Activated CD8-positive, alpha-beta T cell treated with anti-CD3 and anti-CD28 coated beads, Interleukin-2, amount 10 ng/mL, durations not matched to agents 7 days and 5 days (primary cell): ENCODE results near the gene GBF1. TPM values are rescaled to one million over a fixed set of nuclear protein-coding genes. Genes with fewer than 3 reads are reported as not detected.

ENCODE experiments used
- ATAC-seq: fragments of 150-1000 bp; cut with Tn5 transposase; one replicate; pipeline ENCODE4 v1.10.0; 2021; ENCODE audit warnings: moderate library complexity
- CTCF ChIA-PET: fragments of 350-600 bp; sonication (Branson Sonifier 250); formaldehyde crosslinking; loops from one replicate; lab custom pipeline; 2021; ENCODE audit warnings: antibody characterized with exemption; lab: Charles Lee
- POLR2A ChIA-PET: fragments of 350-600 bp; sonication (Branson Sonifier 250); formaldehyde crosslinking; loops from one replicate; lab custom pipeline; 2021; ENCODE audit warnings: antibody characterized with exemption; lab: Charles Lee
- DNase-seq: peaks from one replicate; pipeline ENCODE4 v3.0.0-alpha.2; 2020
- H3K27ac Mint-ChIP-seq: one replicate; pipeline ENCODE4 v1.8.0; 2021; ENCODE audit warnings: mild to moderate bottlenecking, mixed read lengths
- H3K27me3 Mint-ChIP-seq: one replicate; pipeline ENCODE4 v1.8.0; 2021; ENCODE audit warnings: low read depth, mixed read lengths
- H3K36me3 Mint-ChIP-seq: one replicate; pipeline ENCODE4 v1.8.0; 2021; ENCODE audit warnings: low read depth, mixed read lengths
- H3K4me1 Mint-ChIP-seq: one replicate; pipeline ENCODE4 v1.8.0; 2021; ENCODE audit warnings: low read depth, mixed read lengths
- H3K4me3 Mint-ChIP-seq: one replicate; pipeline ENCODE4 v1.8.0; 2021; ENCODE audit warnings: mild to moderate bottlenecking, mixed read lengths
- H3K9me3 Mint-ChIP-seq: one replicate; pipeline ENCODE4 v1.8.0; 2022; ENCODE audit warnings: mixed read lengths; ENCODE audit not compliant: insufficient read depth
- total RNA-seq, 2 experiments: library from RNA; stranded (reverse); gene quantifications; one replicate each; pipeline ENCODE4 v1.2.3, GENCODE V29; 2021

Gene GBF1
- total RNA-seq, 2 experiments from 2014 or later: 39.8 to 42.9 TPM

DNA sequence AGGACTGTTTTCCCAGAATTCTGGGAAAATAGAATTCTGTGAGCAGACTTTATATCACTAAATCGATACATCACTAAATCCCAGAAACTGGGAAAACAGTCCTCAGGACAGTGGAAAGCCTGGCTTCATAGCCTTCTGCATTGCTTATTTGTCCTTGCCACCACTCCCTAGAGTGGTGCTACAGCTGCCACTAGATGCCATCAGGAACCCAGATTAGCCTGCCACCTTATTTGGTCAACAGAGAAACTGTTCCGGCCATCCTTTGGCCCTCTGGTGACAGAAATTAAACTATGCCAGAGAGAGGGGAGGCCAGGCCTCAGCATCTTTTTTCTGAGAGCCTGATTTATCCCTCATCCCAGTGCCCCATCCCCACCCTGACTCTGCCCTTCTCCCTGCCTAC, 130.5 kb downstream of the GBF1 start:
- POLR2A ChIA-PET: interaction anchor here (0.8 to 1.3 kb wide), 2 partner anchors 12 to 18 kb away, joined by 3 to 4 read pairs; no protein-coding TSS in a partner anchor
- H3K4me1 Mint-ChIP-seq: no peaks in the 10 kb centered on the region
- CTCF ChIA-PET: interaction anchor here (1.4 to 5.2 kb wide), 3 partner anchors 19 to 206 kb away, joined by 3 to 27 read pairs (median 5); no protein-coding TSS in a partner anchor
- no peak for DNase-seq
- H3K4me3 Mint-ChIP-seq: no peak overlapping the region
- peaks cover 61% of the 10 kb centered on the region for H3K36me3 Mint-ChIP-seq
- H3K27ac Mint-ChIP-seq: no peak overlapping the region
- no peak for ATAC-seq
- no peaks in the 10 kb centered on the region for H3K9me3 Mint-ChIP-seq
- H3K27me3 Mint-ChIP-seq: no peaks in the 10 kb centered on the region

DNA sequence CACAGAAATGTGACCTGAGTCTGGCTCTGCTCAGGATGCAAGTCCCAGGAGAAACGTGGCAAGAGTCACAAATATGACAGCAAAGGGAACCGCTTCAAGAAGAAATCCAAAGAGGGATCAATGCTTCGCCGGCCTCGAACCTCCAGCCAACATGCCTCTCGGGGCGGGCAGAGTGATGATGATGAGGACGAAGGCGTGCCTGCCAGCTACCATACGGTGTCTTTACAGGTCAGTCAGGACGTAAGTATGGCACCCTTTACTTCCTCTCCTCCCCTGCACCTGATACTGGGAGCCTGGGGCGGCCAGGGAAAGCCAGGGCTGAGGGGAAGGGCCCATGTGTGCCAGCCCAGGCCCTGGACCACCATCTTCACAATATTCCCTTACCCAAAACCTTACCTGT, 131.6 kb downstream of the GBF1 start:
- ChIA-PET POLR2A (no interaction called here), CTCF (no interaction called here)
- no peak overlapping the region for H3K4me3 Mint-ChIP-seq
- no peak for ATAC-seq
- no peaks in the 10 kb centered on the region for H3K9me3 Mint-ChIP-seq
- H3K4me1 Mint-ChIP-seq: no peaks in the 10 kb centered on the region
- peaks cover 58% of the 10 kb centered on the region for H3K36me3 Mint-ChIP-seq
- DNase-seq: no peak
- no peaks in the 10 kb centered on the region for H3K27me3 Mint-ChIP-seq
- no peak overlapping the region for H3K27ac Mint-ChIP-seq

DNA sequence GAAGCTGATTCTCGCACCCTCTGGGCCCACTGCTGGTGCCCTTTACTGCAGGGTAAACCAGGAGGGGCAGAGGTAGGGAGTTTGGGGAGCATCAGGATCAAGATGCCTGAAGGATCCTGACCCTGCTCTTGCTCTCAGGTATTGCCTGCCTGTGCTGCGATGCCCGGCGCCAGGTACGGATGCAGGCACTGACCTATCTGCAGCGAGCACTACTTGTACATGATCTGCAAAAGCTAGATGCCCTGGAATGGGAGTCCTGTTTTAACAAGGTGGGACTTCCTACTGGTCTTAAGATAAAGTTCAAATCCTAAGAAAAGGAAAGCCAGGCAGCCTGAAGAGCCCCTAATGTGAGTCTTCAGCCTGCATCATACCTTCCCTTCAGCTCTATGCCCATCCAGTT, 134.1 kb downstream of the GBF1 start:
- ATAC-seq (no peak), DNase-seq (no peak)
- Mint-ChIP-seq H3K27me3 (no peaks in the 10 kb centered on the region), H3K9me3 (no peaks in the 10 kb centered on the region), H3K36me3 (peaks cover 49% of the 10 kb centered on the region), H3K27ac (no peak overlapping the region), H3K4me1 (no peaks in the 10 kb centered on the region), H3K4me3 (no peak overlapping the region)
- POLR2A ChIA-PET: interaction anchor here (1.6 kb wide), 1 partner anchor 15 kb away, joined by 4 read pairs; no protein-coding TSS in a partner anchor
- CTCF ChIA-PET: interaction anchor here (1.9 kb wide), 1 partner anchor 11 kb away, joined by 4 read pairs; no protein-coding TSS in a partner anchor

DNA sequence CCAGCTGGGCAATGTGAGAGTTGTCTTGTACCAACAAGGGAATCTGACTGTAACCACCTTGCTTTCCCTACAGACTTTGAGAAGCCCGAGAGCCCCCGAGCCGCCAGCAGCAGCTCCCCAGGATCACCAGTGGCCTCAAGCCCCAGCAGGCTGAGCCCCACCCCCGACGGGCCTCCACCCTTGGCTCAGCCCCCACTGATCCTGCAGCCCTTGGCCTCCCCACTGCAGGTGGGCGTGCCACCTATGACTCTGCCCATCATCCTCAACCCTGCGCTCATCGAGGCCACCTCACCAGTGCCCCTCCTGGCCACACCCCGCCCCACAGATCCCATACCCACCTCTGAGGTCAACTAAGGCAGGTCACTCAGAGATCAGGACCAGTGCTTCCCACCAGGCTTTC, 136.7 kb downstream of the GBF1 start:
- DNase-seq (no peak), ATAC-seq (no peak)
- H3K36me3 Mint-ChIP-seq: peaks cover 34% of the 10 kb centered on the region
- no peaks in the 10 kb centered on the region for H3K27me3 Mint-ChIP-seq
- H3K4me1 Mint-ChIP-seq: no peaks in the 10 kb centered on the region
- H3K4me3 Mint-ChIP-seq: no peak overlapping the region
- H3K9me3 Mint-ChIP-seq: no peaks in the 10 kb centered on the region
- no peak overlapping the region for H3K27ac Mint-ChIP-seq
- CTCF ChIA-PET: interaction anchor here (1.3 kb wide), 1 partner anchor 11 kb away, joined by 4 read pairs; no protein-coding TSS in a partner anchor
- POLR2A ChIA-PET: no interaction called here

DNA sequence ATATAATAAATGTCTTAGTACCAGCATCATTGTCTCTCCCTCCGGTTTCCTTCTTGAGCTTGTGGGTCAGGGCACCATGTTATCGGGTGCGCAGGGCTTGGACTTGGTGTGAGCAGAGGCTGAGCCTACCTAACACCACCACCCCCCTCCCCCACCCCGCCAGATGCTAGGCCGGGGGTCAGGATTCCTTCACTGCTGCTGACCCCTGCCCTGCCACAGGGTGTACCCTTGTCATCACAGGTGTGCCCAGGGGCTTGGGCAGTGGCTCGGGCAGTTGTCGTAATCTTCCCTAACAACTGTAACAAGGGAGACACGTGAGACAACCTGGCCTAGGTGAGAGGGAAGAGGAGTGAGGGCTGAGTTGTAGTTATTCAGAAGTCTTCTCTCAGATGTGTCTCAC, 137.5 kb downstream of the GBF1 start:
- POLR2A ChIA-PET: no interaction called here
- H3K4me3 Mint-ChIP-seq: no peak overlapping the region
- no peak for DNase-seq
- H3K27ac Mint-ChIP-seq: no peak overlapping the region
- H3K9me3 Mint-ChIP-seq: no peaks in the 10 kb centered on the region
- ATAC-seq: no peak
- H3K36me3 Mint-ChIP-seq: peaks cover 32% of the 10 kb centered on the region
- CTCF ChIA-PET: interaction anchor here (2.0 to 3.9 kb wide), 3 partner anchors 11 to 152 kb away, joined by 7 to 36 read pairs (median 34); partner anchors contain the start of gene NFKB2
- H3K27me3 Mint-ChIP-seq: no peaks in the 10 kb centered on the region
- no peaks in the 10 kb centered on the region for H3K4me1 Mint-ChIP-seq

DNA sequence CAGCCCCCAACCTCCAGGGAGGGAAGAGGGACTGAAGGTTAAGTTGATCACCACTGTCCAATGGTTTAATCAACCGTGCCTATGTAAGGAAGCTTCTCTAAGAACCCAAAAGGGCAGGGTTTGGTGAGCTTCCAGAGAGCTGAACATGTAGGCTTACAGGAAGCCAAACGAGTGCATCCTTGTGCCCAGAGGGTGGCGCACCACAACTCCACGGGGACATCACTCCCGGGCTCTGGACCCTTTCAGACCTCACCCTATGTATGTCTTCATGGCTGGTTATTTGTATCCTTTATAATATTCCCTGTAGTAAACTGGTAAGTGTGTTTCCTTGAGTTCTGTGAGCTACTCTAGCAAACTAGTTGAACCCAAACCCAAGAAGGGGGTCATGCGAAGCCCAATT, 138.7 kb downstream of the GBF1 start:
- no peaks in the 10 kb centered on the region for H3K27me3 Mint-ChIP-seq
- H3K27ac Mint-ChIP-seq: no peak overlapping the region
- ChIA-PET POLR2A (interaction anchor here (2.8 kb wide), 1 partner anchor 11 kb away, joined by 23 read pairs; the partner anchor contains the start of gene NFKB2), CTCF (interaction anchor here (0.7 to 3.9 kb wide), 12 partner anchors 10 to 200 kb away, joined by 3 to 36 read pairs (median 6); partner anchors contain the start of gene NFKB2)
- H3K4me1 Mint-ChIP-seq: no peaks in the 10 kb centered on the region
- DNase-seq (no peak), ATAC-seq (no peak)
- H3K36me3 Mint-ChIP-seq: peaks cover 30% of the 10 kb centered on the region
- H3K9me3 Mint-ChIP-seq: no peaks in the 10 kb centered on the region
- no peak overlapping the region for H3K4me3 Mint-ChIP-seq

DNA sequence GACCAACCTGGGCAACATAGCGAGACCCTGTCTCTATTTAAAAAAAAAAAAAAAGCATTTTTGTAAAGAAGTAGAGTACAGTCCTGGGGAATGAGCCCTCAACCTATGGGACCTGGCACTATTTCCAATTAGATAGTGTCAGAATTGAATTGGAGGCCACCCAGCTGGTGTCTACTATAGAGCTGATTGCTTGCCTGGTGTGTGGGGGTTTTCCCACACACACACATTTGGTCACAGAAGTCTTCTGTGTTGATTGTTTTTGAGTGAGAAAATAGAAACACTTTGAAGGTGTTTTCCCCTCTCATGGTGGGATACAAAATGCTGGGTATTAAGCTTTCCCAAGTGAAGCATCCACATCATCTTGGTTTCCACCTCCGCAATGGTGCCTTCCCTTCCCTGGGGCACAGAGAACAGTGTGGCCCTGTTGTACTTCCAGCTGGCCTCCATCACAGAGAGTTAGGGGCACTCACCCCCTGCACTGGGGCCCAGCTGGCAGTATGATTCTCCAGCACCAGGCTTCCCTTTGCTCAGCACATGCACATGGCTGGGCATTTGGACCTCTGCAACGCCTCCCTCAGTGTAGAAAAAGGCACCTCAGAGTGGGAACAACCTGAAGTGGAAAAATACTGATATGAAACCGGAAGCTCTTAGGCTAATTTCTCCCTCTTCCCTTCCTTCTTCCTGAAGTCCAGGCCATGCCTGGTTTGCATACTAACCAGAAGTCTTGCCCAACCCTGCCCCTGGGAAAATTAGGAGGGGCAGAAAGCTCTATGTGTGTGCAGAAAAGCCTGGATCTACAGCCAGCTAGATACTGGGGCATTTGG, 139.5 kb downstream of the GBF1 start:
- no peak overlapping the region for H3K4me3 Mint-ChIP-seq
- POLR2A ChIA-PET: interaction anchor here (2.8 kb wide), 1 partner anchor 10 kb away, joined by 23 read pairs; the partner anchor contains the start of gene NFKB2
- ATAC-seq: no peak

DNA sequence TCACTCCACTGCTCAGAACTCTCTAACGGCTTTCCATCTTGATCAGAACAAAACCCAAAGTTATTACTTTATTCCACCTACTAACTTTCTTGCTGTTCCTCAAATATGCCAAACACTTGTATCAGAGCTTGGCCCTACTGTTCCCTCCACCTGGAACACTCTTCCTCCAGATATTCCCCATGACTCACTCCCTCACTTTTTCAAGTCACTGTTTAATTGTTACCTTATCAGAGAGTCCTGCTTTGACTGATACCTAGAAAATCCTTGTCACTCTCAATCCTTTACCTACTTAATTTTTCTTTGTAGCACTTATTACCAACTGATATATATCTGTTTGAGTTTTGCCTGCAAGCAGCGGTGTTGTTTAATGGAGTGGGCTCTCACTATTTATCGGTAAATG, 144.6 kb downstream of the GBF1 start:
- no peak for DNase-seq
- Mint-ChIP-seq H3K36me3 (no peaks in the 10 kb centered on the region), H3K4me1 (peaks cover 9% of the 10 kb centered on the region), H3K27me3 (no peaks in the 10 kb centered on the region), H3K27ac (no peak overlapping the region), H3K4me3 (no peak overlapping the region), H3K9me3 (no peaks in the 10 kb centered on the region)
- ChIA-PET CTCF (interaction anchor here (1.0 to 2.1 kb wide), 4 partner anchors 10 to 89 kb away, joined by 3 to 9 read pairs (median 4); no protein-coding TSS in a partner anchor), POLR2A (no interaction called here)
- ATAC-seq: no peak

More for the DNA sequence above, 139.5 kb downstream of the GBF1 start:
- Mint-ChIP-seq H3K27me3 (no peaks in the 10 kb centered on the region), H3K27ac (no peak overlapping the region), H3K4me1 (no peaks in the 10 kb centered on the region), H3K36me3 (peaks cover 23% of the 10 kb centered on the region), H3K9me3 (no peaks in the 10 kb centered on the region)
- CTCF ChIA-PET: interaction anchor here (0.7 to 3.9 kb wide), 12 partner anchors 9 to 216 kb away, joined by 3 to 36 read pairs (median 7); partner anchors contain the start of gene NFKB2
- no peak for DNase-seq

DNA sequence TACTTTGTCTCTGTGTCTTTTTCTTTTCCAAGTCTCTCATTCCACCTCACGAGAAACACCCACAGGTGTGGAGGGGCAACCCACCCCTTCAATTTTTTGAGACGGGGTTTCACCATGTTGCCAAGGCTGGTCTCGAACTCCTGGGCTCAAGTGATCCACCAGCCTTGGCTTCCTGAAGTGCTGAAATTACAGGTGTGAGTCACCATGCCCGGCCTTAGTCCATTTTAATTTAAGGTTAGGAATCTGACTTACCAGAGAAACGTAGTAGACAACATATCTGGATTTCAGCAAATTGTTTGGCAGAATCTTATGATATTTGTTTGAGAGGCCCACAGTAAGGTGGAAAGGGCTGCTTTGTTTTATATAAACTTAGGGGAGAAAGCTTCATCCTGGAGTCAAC, 147.0 kb downstream of the GBF1 start:
- ChIA-PET CTCF (interaction anchor here (1.2 to 10.7 kb wide), 7 partner anchors 8 to 223 kb away, joined by 3 to 156 read pairs (median 24); partner anchors contain the start of genes ELOVL3 and FBXL15), POLR2A (no interaction called here)
- H3K36me3 Mint-ChIP-seq: peaks cover 10% of the 10 kb centered on the region
- peaks cover 22% of the 10 kb centered on the region for H3K4me1 Mint-ChIP-seq
- H3K27me3 Mint-ChIP-seq: no peaks in the 10 kb centered on the region
- H3K27ac Mint-ChIP-seq: no peak overlapping the region
- DNase-seq (no peak), ATAC-seq (no peak)
- H3K9me3 Mint-ChIP-seq: no peaks in the 10 kb centered on the region
- H3K4me3 Mint-ChIP-seq: no peak overlapping the region

DNA sequence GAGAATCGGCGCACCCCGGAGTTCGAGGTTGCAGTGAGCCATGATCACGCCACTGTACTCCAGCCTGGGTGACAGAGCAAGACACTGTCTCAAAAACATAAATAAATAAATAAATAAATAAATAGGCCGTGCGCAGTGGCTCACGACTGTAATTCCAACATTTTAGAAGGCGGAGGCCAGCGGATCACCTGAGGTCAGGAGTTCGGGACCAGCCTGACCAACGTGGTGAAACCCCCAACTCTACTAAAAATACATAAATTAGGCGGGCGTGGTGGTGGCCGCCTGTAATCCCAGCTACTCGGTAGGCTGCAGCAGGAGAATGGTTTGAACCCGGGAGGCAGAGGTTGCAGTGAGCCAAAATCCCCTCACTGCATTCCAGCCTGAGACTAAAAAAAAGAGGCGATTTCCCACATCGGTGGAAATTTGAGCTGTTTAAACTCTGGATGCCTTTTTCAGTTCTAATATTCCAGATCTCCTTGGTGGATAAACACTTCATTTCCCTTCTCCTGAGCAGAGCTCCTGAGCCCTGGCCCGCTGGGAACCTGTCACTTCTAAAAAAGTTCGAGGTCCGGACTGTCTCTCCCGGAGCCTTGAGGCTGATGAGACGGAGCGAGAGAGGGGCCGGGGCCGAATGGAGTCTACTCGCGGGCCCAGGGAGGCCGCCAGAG, 148.2 kb downstream of the GBF1 start:
- ChIA-PET POLR2A (interaction anchor here (0.6 to 8.0 kb wide), 19 partner anchors 9 to 206 kb away, joined by 3 to 68 read pairs (median 5); partner anchors contain the start of genes C10orf95, FBXL15, GBF1 and PITX3), CTCF (interaction anchor here (0.6 to 10.7 kb wide), 31 partner anchors 9 to 224 kb away, joined by 3 to 156 read pairs (median 4); partner anchors contain the start of genes C10orf95, CUEDC2, ELOVL3 and FBXL15)
- Mint-ChIP-seq H3K4me3 (peak overlapping the region; percentile 85), H3K36me3 (peaks cover 21% of the 10 kb centered on the region), H3K27ac (peak overlapping the region; percentile 95), H3K9me3 (no peaks in the 10 kb centered on the region), H3K27me3 (no peaks in the 10 kb centered on the region), H3K4me1 (peaks cover 30% of the 10 kb centered on the region)
- ATAC-seq: no peak
- DNase-seq: no peak
